NCI-H2081 treated with DMSO at 0.1 percent for 48 hours (cell line): ENCODE results near the gene NCS1.
"Not testable (repeated sequence)": the region's sequence is repeated elsewhere in the genome, so short reads cannot be mapped to it uniquely, and the experiment has no call there.

Experiments
- DNase-seq: peaks from one replicate; lab custom pipeline; 2025; lab: John Stamatoyannopoulos, UW

The NCS1 gene

GRCh38 chr9:130239741-130240241 lies 67.6 kb downstream of the NCS1 start:
- DNase-seq = no peak

GRCh38 chr9:130240410-130241197 lies 68.4 kb downstream of the NCS1 start:
- no peak for DNase-seq

- DNase-seq = no peak
These were observed 69.0 kb downstream of the NCS1 start for GRCh38 chr9:130241198-130241535.

- no peak for DNase-seq
These were observed 70.2 kb downstream of the NCS1 start for GRCh38 chr9:130242270-130243014.

- DNase-seq = no peak
These were observed 71.0 kb downstream of the NCS1 start for GRCh38 chr9:130243015-130243881.

GRCh38 chr9:130243882-130244170 lies 71.6 kb downstream of the NCS1 start:
- no peak for DNase-seq

- no peak for DNase-seq
These were observed 72.5 kb downstream of the NCS1 start for GRCh38 chr9:130244548-130245165.

GRCh38 chr9:130245474-130245873 lies 73.3 kb downstream of the NCS1 start:
- no peak for DNase-seq

- no peak for DNase-seq
These were observed 73.9 kb downstream of the NCS1 start for GRCh38 chr9:130246126-130246525.

- no peak for DNase-seq
These were observed 82.8 kb downstream of the NCS1 start for GRCh38 chr9:130254747-130255630.

- DNase-seq = no peak
These were observed 83.5 kb downstream of the NCS1 start for GRCh38 chr9:130255631-130256134.

- DNase-seq = no peak
These were observed 84.4 kb downstream of the NCS1 start for GRCh38 chr9:130256644-130257043.

- not testable (repeated sequence) for DNase-seq
These were observed 85.9 kb downstream of the NCS1 start for GRCh38 chr9:130258137-130258536.

GRCh38 chr9:130259044-130259443 lies 86.8 kb downstream of the NCS1 start:
- no peak for DNase-seq

- no peak for DNase-seq
These were observed 88.9 kb downstream of the NCS1 start for GRCh38 chr9:130260816-130261765.

- no peak for DNase-seq
These were observed 90.0 kb downstream of the NCS1 start for GRCh38 chr9:130262061-130262745.

GRCh38 chr9:130262771-130263170 lies 90.6 kb downstream of the NCS1 start:
- no peak for DNase-seq

- DNase-seq = no peak
These were observed 91.6 kb downstream of the NCS1 start for GRCh38 chr9:130263601-130264413.
